Kasumi-1 (cell line): ENCODE results near the gene NEU2.
"Not testable (repeated sequence)": the region's sequence is repeated elsewhere in the genome, so short reads cannot be mapped to it uniquely, and the experiment has no call there.

Experiments used
- DNase-seq, 2 experiments: peaks; one replicate each; lab custom pipeline; 2025; lab: John Stamatoyannopoulos, UW

Gene NEU2

GRCh38 chr2:233058717-233059546 is 26.5 kb downstream of the NEU2 start:
- no peak for DNase-seq

GRCh38 chr2:233059547-233059796 is 27.0 kb downstream of the NEU2 start:
- DNase-seq = no peak

GRCh38 chr2:233059797-233060500 is 27.5 kb downstream of the NEU2 start, which contains the start of gene INPP5D:
Gene INPP5D (plus strand): TSS chr2:233060342. CDS start chr2:233060479, 137 bp downstream.
- DNase-seq = peak; percentile 72 to 74

GRCh38 chr2:233060501-233060979 is 28.1 kb downstream of the NEU2 start:
- no peak for DNase-seq

- DNase-seq = peak; percentile 13 to 18
These were observed 28.6 kb downstream of the NEU2 start for GRCh38 chr2:233060980-233061590.

- DNase-seq = no peak
These were observed 29.3 kb downstream of the NEU2 start for GRCh38 chr2:233061591-233062450.

- DNase-seq = no peak
These were observed 30.0 kb downstream of the NEU2 start for GRCh38 chr2:233062451-233062850.

- no peak for DNase-seq
These were observed 30.4 kb downstream of the NEU2 start for GRCh38 chr2:233062946-233063268.

- no peak for DNase-seq
These were observed 30.9 kb downstream of the NEU2 start for GRCh38 chr2:233063269-233063975.

GRCh38 chr2:233063976-233064411 is 31.5 kb downstream of the NEU2 start:
- no peak for DNase-seq

GRCh38 chr2:233064530-233065199 is 32.2 kb downstream of the NEU2 start:
- no peak for DNase-seq

- not testable (repeated sequence) for DNase-seq
These were observed 32.7 kb downstream of the NEU2 start for GRCh38 chr2:233065200-233065589.

GRCh38 chr2:233065954-233066470 is 33.5 kb downstream of the NEU2 start:
- no peak for DNase-seq

GRCh38 chr2:233068762-233069418 is 36.4 kb downstream of the NEU2 start:
- DNase-seq = no peak

- DNase-seq = no peak
These were observed 40.4 kb downstream of the NEU2 start for GRCh38 chr2:233072838-233073237.

GRCh38 chr2:233074106-233074505 is 41.6 kb downstream of the NEU2 start:
- no peak for DNase-seq

GRCh38 chr2:233075141-233075965 is 42.9 kb downstream of the NEU2 start:
- DNase-seq = no peak

- peak; percentile 46 to 52 for DNase-seq
These were observed 43.5 kb downstream of the NEU2 start for GRCh38 chr2:233075966-233076339.

GRCh38 chr2:233076749-233077148 is 44.3 kb downstream of the NEU2 start:
- no peak for DNase-seq
